GM19372 (cell line): Measurements from ENCODE around the gene OSBPL3.

Source experiments
- ATAC-seq: cut with Tn5 transposase; IDR thresholded peaks from one replicate; pipeline ENCODE4 v1.9.1; 2021; ENCODE audit warnings: mild to moderate bottlenecking, low read depth, moderate library complexity; ENCODE audit not compliant: unreplicated experiment

Gene OSBPL3

DNA sequence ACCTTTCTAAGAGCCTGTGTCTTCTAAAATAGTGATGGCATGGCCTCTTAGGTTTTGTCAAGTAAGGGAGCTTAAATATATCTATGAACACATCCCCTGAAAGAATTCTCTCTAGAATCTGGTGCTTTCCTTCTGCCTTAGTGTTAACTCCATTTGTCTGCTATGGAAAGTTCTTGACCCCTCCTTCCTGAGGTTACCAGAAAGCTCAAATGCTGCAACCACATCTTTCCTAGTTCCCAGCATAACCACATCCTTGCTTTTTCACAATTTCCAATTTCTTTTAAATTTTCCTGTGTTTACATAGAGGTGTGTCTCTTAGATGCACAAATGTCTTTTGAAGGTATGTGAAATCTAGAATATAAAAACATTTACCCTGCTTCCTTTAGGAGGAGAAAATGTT lies 206.3 kb downstream of the OSBPL3 start:
- no peak for ATAC-seq

DNA sequence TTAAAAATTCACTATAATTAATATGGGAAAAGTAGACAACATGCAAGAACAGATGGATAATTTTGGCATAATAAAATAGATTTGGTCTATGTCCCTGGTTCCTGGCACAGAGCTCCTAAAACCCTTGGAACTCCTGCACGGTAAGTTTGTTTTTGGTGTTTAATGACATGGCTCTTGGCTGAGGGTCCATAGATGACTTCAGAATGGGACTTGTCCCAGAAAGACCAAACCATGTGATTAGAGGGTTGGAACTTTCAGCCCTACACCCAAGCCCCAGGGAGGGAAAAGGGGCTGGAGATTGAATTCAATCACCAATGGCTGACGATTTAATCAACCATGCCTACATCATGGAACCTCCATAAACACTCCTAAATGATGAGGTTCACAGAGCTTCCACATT lies 210.1 kb downstream of the OSBPL3 start:
- ATAC-seq = no peak

DNA sequence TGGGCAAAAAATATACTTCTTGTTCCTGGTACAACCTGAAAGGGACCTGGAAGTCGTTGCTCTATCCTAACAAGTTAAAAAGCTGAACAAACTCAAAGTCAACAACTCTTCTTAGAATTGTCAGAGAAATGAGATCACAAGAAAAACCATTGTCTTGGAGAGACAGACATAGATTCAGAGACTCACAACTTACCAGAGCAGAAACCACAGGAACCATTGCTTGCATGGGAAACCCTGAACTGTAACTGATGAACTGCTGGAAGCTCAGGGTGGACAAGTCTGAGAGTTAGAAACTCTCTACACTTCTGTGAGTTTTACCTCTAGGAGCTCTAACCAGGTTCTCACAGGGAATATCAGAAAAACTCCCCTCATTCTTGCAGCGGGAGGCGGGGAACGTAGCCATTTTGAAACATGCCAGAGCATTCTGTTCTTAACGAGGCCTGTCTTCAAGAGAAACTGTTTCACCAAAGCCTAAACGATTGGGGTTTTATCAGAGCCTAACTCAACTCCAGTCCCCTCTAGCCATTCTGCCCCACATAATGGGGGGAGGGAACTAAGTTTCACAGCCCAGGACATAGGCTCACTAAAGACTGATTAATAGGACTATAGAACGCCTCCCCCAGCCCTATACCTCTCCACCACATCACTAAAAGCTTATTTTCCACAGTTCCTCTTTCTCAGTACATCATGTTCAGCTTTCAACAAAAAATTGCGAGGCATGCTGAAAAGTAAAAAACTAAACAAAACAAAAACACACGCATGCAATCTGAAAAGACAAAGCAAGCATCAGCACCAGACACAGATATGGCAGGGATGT lies 210.8 kb downstream of the OSBPL3 start:
- ATAC-seq = no peak

DNA sequence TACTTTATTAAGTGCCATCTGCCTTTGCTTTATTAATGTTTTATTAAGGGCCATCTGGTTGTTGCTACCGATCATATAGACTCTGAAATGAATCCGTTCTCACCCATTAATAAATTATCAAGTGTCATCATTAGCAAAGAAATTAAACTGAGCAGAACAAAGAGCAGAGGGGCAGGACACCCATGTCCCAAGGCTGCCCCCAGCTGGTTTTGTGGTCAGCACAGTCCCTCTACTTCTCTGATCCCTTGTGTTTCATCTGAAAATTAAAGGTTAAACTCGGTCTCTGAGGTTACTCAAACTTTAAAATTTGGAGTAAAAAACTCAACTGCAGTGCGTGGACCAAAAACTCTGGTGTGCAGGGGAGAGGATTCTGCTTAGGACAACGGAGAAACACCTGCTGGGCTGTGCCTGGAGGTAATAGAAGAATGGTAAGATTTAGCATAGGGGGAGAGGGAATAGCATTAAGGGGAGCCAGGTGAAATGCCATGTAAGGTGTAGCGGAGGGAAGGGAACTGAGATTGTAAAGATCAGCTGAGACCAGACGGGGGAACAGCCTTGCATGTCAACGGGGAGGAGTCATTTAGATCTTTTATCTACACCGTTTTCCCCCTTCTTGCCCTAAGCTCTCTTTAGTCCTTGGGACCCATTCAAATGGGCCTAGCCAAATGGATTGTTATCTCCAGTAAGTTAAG lies 212.0 kb downstream of the OSBPL3 start:
- ATAC-seq = no peak

DNA sequence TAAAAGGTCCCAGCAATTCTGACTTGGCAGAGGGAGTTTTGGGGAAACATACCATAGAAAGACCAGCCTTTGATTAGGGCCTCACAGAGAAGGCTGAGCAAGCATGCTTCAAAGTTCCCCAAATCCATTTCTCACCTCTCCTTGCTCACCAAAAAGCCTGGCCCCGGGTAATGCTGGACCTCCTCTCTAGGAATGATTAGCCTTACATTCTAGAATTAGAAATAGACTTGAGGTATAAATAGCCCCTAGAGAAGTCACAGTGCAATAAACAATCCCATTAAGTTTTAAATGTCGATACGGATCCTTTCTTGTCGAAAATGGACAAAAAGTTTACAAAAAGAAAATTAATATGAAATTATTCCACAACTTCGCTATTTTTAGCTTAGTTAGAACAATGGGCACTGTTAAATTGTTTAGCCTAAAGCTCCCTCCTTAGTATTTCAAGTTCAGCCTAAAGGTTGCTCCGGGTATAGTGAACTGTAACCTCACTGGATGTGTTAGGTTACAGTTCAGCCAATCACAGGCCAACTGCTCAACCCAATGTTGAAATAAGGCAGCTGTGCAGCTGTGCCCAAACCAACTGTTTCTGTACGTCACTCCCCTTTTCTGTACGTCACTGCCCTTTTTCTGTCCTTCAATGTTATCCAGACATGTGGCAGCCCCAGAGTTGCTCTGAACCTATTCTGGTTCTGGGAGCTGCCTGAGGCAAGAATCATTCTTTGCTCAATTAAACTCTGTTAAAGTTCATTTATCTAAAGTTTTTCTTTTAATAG lies 214.8 kb downstream of the OSBPL3 start:
- no peak for ATAC-seq

DNA sequence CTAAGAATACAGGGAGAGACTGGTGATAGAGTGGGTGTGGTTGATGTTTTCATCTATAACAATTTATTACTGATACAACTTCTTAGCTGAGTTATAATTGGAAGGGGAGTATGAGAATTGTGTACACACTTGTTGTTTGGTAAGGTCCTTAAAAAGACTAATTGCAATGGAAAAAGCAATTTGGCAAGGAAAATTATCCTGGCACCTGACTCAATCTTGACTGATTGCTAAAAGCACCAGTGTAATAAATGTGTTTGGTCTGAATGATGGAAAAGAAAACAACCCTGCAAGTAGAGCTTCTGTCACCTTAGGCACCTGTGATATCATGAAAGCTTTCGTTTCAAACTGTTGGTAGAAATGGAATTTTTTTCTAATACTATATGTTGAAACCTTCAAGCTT lies 216.0 kb downstream of the OSBPL3 start:
- ATAC-seq = no peak

DNA sequence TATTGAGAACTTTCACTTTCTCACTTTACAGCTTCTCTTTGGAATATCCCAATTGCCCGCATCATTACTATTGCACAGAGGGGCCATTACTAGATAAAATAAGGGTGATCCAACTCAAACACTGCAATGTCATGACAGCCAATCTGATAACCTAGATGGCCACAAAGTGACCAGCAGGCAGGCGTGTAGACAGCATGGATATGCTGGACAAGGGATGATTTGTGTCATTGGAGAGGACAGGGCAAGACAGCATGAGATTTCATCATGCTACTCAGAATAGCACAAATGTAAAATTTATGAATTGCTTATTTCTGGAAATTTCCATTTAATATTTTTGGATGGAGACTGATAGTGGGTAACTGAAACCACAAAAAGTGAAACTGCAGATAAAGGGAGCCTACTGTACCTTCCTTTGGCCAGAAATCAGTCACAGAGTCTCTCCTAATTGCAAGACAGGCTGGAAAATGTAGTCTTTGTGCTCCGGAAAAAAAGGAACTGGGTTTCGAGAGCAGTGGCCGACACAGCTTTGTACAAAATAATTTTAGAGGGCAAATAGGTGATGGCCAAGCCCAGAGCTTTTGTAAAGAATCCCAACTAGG lies 216.6 kb downstream of the OSBPL3 start:
- no peak for ATAC-seq

DNA sequence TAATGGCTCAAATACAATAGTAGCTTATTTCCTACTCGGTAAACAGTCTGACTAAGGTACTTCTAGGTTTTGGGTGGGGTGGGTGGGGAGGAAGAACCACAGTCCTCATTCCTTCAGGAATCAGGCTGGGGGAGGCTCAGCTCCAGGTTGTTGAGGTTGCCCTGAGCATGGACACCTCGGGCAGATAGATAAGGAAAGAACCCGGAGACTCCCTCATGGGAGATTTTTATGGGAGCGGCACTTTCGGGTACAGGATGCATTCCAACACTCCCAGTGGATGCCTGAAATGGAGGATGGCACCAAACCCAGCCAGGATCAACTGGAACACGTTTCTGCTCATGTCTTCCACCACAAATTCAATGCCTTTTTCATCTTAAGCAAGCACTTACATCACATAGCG lies 217.2 kb downstream of the OSBPL3 start:
- ATAC-seq = no peak

DNA sequence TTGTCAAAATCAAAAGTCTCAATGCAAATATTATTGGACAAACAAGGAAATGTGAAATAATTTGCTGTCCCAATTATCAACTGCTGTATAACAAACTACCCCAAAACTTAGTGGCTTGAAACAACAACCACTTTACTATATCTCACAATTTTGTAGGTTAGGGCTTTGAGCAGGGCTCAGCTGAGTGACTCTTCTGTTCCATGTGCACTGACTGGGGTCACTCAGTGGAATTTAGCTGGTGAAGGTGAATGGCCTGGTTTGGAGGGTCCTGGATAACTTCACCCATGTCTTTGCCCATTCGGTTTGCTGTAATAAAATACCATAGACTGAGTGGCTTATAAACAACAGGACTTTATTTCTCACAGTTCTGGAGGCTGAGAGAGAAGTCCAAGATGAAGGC lies 219.0 kb downstream of the OSBPL3 start:
- ATAC-seq = no peak

DNA sequence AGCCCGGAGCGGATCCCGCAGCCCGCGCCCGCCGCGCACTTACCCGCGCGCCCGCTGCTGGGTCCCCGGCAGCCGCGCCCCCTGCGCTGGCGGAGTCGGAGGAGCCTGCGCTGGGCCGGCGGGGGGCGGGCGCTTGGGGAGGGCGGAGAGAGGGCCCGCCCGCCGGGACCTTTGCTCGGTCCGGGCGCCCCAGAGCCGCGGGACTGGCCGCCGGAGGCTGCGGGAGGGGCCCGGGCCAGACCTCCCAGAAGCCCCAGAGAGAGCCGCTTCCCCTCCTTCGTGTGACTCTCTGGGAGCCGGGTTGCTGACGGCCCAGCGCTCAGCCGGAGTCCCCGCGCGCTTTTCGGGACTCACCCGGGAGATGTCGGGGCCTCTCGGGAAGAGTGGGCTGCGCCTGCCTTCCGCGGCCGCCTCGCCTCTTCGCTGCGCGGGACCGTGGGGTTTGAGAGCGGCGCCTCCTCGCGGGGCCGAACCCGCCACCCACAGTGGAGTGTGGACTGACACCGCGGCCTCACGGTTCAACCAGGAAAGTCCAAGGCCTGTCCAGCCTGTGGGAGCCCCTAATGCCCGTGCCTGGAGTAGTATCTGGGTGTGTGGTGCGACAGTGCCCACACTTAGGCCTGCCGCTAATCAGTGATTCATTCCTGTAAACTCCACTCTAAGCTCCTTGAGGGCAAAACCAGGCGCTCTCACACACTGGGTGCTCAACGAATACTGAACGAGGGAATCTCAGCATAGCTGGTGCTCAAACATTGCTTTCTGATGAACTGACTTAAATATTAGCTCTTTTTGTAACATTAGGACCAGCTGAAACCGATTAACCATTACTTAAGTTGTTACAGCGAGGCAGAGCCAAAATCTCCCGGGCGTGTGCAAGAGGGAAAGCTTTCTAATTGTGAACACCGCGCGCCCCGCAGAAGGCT lies 222.4 kb downstream of the OSBPL3 start, which contains the start of gene GSDME:
Gene GSDME, minus strand, starts transcription at position 112 of the 923 bp plus-strand sequence. CDS start 7,690 bp downstream, outside the sequence.
- peak; percentile 55 for ATAC-seq

DNA sequence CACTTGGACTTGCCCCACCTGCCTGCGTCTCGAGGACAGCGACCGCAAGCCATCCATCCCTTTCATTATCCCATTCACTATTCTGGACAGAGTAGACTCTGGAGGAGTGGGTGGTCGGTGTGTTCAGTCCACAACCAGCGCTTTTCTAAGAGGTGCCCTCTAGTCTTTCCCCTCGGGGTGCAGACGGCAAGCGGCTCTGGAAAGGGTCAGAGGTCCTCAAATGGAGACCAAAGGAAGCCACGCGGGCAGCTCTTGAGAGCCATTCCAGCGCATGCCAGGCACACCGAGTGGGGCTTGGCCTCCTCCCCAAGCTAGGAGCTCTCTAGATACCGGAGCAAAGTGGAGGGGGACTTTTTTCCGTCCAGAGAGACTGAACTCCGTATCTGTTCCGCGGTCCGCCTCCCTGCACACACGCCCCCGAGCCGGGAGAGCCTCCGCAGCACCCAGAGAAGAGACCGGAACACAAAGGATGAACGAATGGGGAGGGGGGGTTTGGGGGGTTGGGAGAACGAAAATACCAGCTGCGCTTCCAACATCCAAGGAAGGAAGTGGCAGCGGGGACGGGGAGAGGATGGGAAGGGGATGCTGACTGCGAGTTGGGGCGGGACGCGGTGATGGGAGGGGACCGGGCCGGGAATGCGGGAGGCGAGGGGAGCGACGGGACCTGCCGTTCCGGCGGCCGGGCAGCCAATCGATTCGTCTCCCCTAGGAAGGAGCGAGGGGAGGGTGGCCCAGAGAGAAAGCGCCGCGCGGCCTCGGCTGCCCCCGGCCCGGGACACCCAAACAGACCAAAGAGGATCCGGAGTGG lies 223.2 kb downstream of the OSBPL3 start:
- ATAC-seq = no peak

DNA sequence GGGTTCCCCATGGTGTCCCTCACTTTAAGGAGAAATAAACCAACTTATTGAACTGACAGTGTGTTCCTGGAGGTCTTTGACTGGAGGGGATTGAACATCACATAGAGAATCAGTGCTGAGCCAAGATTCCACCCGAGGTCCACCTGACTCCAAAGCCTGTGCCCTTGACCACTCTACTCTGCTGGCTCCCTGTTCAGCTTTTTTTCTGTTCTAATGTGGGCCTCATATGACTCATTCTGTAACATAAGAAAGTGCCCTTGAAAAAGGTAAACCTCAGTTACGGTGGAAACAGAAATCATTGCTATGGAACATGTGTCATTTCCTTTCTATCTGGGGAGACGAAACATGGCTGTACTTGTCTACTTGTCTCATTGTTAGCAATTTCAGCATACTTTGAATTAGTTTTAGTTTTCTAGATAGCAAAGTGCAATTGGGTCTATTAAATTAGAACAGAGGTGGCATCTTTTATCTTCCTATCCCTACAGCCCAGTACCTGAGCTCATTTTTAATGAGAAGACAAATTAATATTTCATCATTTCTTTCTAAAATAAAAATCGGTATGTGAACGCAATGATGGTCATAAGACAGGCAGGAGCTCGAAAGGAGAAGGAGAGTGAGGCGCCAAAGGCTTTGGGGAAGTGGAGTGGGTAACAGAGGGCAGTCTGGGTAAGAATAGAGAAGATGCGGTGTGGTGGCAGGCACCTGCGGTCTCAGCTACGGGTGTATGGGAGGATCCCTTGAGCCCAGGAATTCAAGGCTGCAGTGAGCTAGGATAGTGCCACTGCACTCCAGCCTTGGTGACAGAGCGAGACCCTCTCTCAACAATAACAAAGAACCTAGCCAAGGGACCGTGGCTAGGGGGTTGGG lies 224.2 kb downstream of the OSBPL3 start:
- ATAC-seq = peak; percentile 73

DNA sequence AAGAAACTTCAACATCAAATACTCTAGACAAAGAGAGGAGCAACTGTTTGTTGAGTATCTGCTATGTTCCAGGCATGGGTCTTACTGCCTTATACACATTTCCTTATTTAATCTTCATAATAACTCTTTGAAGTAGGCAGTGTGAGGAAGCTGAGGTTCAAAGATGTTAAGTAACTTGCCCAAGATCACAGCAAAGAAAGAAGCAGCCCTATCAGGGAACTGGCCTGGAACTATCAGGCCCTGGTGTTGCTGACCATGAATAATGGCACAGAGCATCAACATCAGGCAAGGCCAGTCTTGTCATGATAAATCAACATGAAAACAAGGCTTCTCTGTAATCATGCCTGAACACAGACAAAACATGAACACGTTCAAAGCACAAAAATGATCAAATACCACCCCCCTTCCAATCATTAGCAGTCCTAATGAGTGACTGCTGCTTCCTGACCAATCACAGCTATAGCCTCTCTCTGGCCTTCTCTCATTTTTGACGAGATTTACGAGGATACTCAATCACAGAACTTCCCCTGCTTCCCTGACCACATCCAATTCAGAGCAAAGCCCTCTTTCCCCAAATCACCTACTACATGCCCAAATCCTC lies 225.0 kb downstream of the OSBPL3 start:
- ATAC-seq = no peak

DNA sequence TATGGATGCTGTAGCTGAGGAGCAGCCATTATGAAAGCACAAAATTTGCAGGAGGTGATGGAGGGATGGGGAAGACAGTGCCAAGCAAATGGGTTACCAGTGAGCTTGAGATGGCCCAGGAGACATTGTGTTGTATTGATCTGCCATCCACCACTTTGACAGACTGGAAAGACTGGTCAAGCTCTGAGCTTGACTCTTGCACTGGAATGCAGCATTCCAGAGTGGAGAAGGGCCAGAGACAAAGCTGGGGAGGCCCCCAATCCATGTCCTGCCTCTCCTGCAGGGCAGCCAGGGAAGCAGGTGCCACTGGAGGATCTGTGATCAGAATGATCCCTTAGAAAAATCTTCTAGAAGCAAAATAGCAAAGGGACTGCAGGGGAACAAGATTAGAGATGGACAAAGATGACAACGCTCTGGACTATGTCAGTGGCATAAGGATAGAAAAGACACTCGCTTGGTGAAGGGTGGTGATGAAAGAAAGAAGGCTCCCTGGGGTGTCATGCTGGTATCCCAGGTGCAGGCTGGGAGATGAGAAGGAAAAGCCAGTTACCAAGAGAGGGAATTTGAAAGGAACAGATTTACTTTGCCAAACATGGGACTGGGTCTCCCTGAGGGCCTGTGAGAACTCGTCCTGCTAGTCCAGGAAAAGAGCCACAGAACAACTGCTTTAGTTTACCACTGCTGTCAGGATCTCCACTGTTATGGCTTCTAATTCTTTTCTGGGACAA lies 227.7 kb downstream of the OSBPL3 start:
- ATAC-seq = no peak

DNA sequence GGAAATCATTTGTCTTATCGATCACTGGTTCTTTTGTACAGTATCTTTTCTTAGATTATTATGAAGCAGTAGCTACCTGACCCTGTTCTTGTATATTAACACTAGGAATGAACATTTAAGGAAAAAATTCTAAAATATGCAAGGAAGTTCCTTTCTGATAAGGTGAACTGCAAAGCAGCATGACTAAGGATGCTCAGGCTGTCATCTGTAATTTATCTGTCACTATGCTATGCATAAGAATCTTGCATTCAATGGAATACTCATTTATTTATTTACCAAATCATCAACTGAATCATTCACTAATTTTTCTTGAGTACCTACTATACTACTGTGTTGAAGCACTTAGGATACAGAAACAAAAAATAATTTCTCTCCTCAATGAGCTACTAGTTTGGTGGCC lies 228.5 kb downstream of the OSBPL3 start:
- no peak for ATAC-seq

DNA sequence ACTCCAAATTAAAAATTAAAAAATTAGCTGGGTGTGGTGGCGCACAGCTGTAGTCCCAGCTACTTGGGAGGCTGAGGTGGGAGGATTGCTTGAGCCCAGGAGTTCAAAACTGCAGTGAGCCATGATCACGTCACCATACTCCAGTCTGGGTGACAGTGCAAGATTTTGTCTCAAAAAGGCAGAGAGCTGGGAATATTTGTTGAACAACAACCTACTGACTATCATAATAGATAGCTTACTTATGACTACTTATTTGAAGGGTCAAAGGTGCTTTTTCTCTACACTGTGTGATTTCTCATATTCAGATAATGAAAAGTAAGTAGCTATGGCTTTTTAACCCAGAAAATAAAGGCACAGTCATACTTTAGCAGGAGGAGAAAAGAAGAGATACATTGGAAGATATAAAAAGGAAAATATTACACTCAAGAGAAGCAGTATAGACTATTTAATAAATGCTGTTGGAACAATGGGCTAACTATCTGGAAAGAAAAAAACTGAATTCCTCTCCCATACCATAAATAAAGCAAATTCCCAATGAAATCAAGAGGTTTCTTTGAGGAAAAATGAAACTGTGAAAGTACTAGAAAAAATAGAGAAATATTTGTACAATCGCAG lies 229.4 kb downstream of the OSBPL3 start:
- ATAC-seq = no peak

DNA sequence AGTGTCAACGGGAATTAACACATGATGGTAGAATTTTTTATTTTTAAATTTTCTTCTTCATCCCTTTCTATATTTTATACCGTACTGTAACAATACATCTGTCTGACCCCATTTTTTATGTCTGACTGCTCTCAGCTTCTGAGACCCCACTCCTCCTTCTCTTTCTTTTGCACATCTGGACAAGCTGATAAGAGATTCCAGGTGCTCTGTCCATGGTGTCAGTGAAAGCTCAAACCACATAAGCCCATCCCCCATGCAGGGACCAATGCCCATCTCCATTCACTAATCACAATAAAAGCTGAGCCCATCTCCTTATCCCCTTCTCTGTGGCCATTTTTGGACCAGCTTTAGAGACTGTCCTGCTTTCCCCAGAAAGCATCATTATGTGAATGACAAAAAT lies 231.5 kb downstream of the OSBPL3 start:
- ATAC-seq = no peak
